H1 (cell line): ENCODE measurements around the gene WDR41. TPM values are rescaled to one million over a fixed set of nuclear protein-coding genes. Genes with fewer than 3 reads are reported as not detected.
A peak's percentile ranks its signal among the peaks of the same experiment; 100 is the strongest.

Experiments
- CTCF ChIA-PET: fragments of 300-600 bp; sonication (Branson Sonifier 250); formaldehyde crosslinking; loops from one replicate; lab custom pipeline; 2021; ENCODE audit not compliant: partially characterized antibody; lab: Charles Lee
- POLR2A ChIA-PET: fragments of 300-600 bp; sonication (Branson Sonifier 250); formaldehyde crosslinking; loops from one replicate; lab custom pipeline; 2021; ENCODE audit warnings: inconsistent platforms; ENCODE audit not compliant: partially characterized antibody; lab: Charles Lee
- DNase-seq, 2 experiments: peaks; one replicate each; pipeline versions ENCODE4 v3.0.0 to v3.0.0-alpha.2; 2010 to 2022; ENCODE audit warnings: low spot score in 2 of 2, low read depth in 1 of 2, mixed read lengths in 1 of 2
- FAIRE-seq: peaks from 2 replicates; lab custom pipeline; 2011; peaks lifted over from hg19 to GRCh38; lab: Jason Lieb, UNC
- H2AFZ ChIP-seq: 2 replicates; pipeline ENCODE4 v1.8.1; 2012; ENCODE audit warnings: low read length, inconsistent platforms
- H2AK5ac ChIP-seq: 2 replicates; pipeline ENCODE4 v1.6.1; 2013; ENCODE audit warnings: low read depth, low read length
- H2BK120ac ChIP-seq: replicated peaks from 2 replicates; pipeline ENCODE3; 2013; ENCODE audit warnings: low read depth, low read length, inconsistent platforms
- H2BK12ac ChIP-seq: 2 replicates; pipeline ENCODE4 v1.6.1; 2013; ENCODE audit warnings: low read depth, low read length
- H2BK15ac ChIP-seq: 2 replicates; pipeline ENCODE4 v1.6.1; 2013; ENCODE audit warnings: low read length
- H2BK20ac ChIP-seq: 2 replicates; pipeline ENCODE4 v1.6.1; 2013; ENCODE audit warnings: low read length
- H2BK5ac ChIP-seq: 2 replicates; pipeline ENCODE4 v1.6.1; 2013; ENCODE audit warnings: low read depth, low read length
- H3K14ac ChIP-seq: 2 replicates; pipeline ENCODE4 v1.6.1; 2013; ENCODE audit warnings: inconsistent platforms; ENCODE audit not compliant: insufficient read length
- H3K18ac ChIP-seq: 2 replicates; pipeline ENCODE4 v1.6.1; 2013; ENCODE audit warnings: low read length; ENCODE audit errors: extremely low read depth
- H3K23ac ChIP-seq: 2 replicates; pipeline ENCODE4 v1.6.1; 2013; ENCODE audit warnings: inconsistent platforms; ENCODE audit not compliant: insufficient read length
- H3K23me2 ChIP-seq: 2 replicates; pipeline ENCODE4 v1.6.1; 2013; ENCODE audit warnings: low read depth, low read length
- H3K27ac ChIP-seq: 2 replicates; pipeline ENCODE4 v1.6.1; 2011; ENCODE audit warnings: low read depth, low read length, inconsistent platforms
- H3K27me3 ChIP-seq, 4 experiments: replicated peaks in 1 of 4; 1 replicate in 1 of 4; 2 replicates in 3 of 4; pipeline versions ENCODE4 v1.6.1 to v1.8.1; 2011 to 2013; ENCODE audit warnings: low read length in 3 of 4, mild to moderate bottlenecking in 3 of 4, inconsistent platforms in 2 of 4, mixed read lengths in 2 of 4, moderate library complexity in 1 of 4; ENCODE audit not compliant: control insufficient read depth in 3 of 4, insufficient read depth in 3 of 4; ENCODE audit errors: extremely low read depth in 1 of 4
- H3K36me3 ChIP-seq, 4 experiments: 2 replicates each; pipeline versions ENCODE4 v1.6.1 to v1.8.1; 2011 to 2013; ENCODE audit warnings: mild to moderate bottlenecking in 4 of 4, low read length in 3 of 4, moderate library complexity in 2 of 4, control low read depth in 1 of 4, inconsistent platforms in 1 of 4; ENCODE audit not compliant: insufficient read depth in 4 of 4, control insufficient read depth in 2 of 4
- H3K4ac ChIP-seq: replicated peaks from 2 replicates; pipeline ENCODE3; 2013; ENCODE audit warnings: low read length, low read depth, mixed read lengths, inconsistent platforms; ENCODE audit not compliant: insufficient read length
- H3K4me1 ChIP-seq, 4 experiments: replicated peaks in 1 of 4; 1 replicate in 1 of 4; 2 replicates in 3 of 4; pipeline versions ENCODE4 v1.6.1 to v1.8.1; 2011 to 2013; ENCODE audit warnings: low read length in 3 of 4, inconsistent platforms in 2 of 4, mixed read lengths in 1 of 4; ENCODE audit not compliant: insufficient read depth in 4 of 4, control insufficient read depth in 3 of 4
- H3K4me2 ChIP-seq, 2 experiments: 2 replicates each; pipeline versions ENCODE4 v1.6.1 to v1.8.1; 2011 to 2013; ENCODE audit warnings: low read depth in 2 of 2, low read length in 2 of 2, control low read depth in 1 of 2, inconsistent platforms in 1 of 2, mild to moderate bottlenecking in 1 of 2; ENCODE audit not compliant: insufficient read depth in 1 of 2
- H3K4me3 ChIP-seq, 4 experiments: fragments of 200-600, 300-600 bp in 1 of 4; sonication (generic), shearing (Covaris generic), sonication (Bioruptor Twin) in 1 of 4; 2 replicates each; pipeline versions ENCODE4 v1.5.1 to v1.8.1; 2011 to 2016; ENCODE audit warnings: low read length in 4 of 4, low read depth in 3 of 4, control low read depth in 2 of 4, inconsistent platforms in 2 of 4, mild to moderate bottlenecking in 2 of 4, mixed read lengths in 1 of 4, moderate library complexity in 1 of 4; ENCODE audit not compliant: insufficient read depth in 2 of 4; ENCODE audit errors: extremely low read depth in 1 of 4
- H3K56ac ChIP-seq: replicated peaks from 2 replicates; pipeline ENCODE3; 2013; ENCODE audit warnings: low read depth, mild to moderate bottlenecking, mixed read lengths, low read length, inconsistent platforms; ENCODE audit not compliant: insufficient read length
- H3K79me1 ChIP-seq: 2 replicates; pipeline ENCODE4 v1.6.1; 2013; ENCODE audit warnings: low read depth, low read length, control low read depth
- H3K79me2 ChIP-seq, 2 experiments: 2 replicates each; pipeline versions ENCODE4 v1.6.1 to v1.8.1; 2012 to 2013; ENCODE audit warnings: low read length in 2 of 2, mild to moderate bottlenecking in 2 of 2, inconsistent platforms in 1 of 2; ENCODE audit not compliant: insufficient read depth in 2 of 2, control insufficient read depth in 1 of 2
- H3K9ac ChIP-seq, 4 experiments: replicated peaks in 1 of 4; 1 replicate in 1 of 4; 2 replicates in 3 of 4; pipeline versions ENCODE4 v1.6.1 to v1.8.1; 2011 to 2013; ENCODE audit warnings: low read depth in 3 of 4, low read length in 3 of 4, control low read depth in 2 of 4, mild to moderate bottlenecking in 2 of 4, moderate library complexity in 2 of 4, inconsistent platforms in 1 of 4; ENCODE audit errors: extremely low read depth in 1 of 4
- H3K9me3 ChIP-seq, 2 experiments: 2 replicates each; pipeline versions ENCODE4 v1.6.1 to v1.8.1; 2012 to 2013; ENCODE audit warnings: mild to moderate bottlenecking in 2 of 2, moderate library complexity in 2 of 2, control low read depth in 1 of 2, inconsistent platforms in 1 of 2, low read depth in 1 of 2, low read length in 1 of 2, mixed read lengths in 1 of 2; ENCODE audit not compliant: insufficient read depth in 2 of 2
- H4K20me1 ChIP-seq, 2 experiments: replicated peaks in 1 of 2; 2 replicates each; pipeline versions ENCODE3 to v1.8.1; 2011 to 2013; ENCODE audit warnings: inconsistent platforms in 2 of 2, low read length in 2 of 2, mild to moderate bottlenecking in 1 of 2; ENCODE audit not compliant: insufficient read depth in 2 of 2, control insufficient read depth in 1 of 2
- H4K5ac ChIP-seq: 2 replicates; pipeline ENCODE4 v1.6.1; 2013; ENCODE audit warnings: low read length, low read depth, mixed read lengths, inconsistent platforms; ENCODE audit not compliant: insufficient read length
- H4K8ac ChIP-seq: 2 replicates; pipeline ENCODE4 v1.8.0; 2013; ENCODE audit warnings: mild to moderate bottlenecking, moderate library complexity, low read length, inconsistent platforms; ENCODE audit not compliant: insufficient read depth; ENCODE audit errors: extremely low read depth
- H4K91ac ChIP-seq: replicated peaks from 2 replicates; pipeline ENCODE3; 2013; ENCODE audit warnings: low read length, mixed read lengths, inconsistent platforms; ENCODE audit not compliant: insufficient read length
- ASH2L ChIP-seq: fragments of 200-600, 300-600 bp; sonication (generic); IDR thresholded peaks from one replicate; pipeline ENCODE4 v1.7.1; 2017; ENCODE audit warnings: low read length
- BCL11A ChIP-seq, 2 experiments: IDR thresholded peaks; one replicate each; pipeline ENCODE4 v1.6.1; 2011; ENCODE audit warnings: low read depth in 2 of 2, low read length in 2 of 2, mild to moderate bottlenecking in 2 of 2
- CHD1 ChIP-seq: IDR thresholded peaks from 2 replicates; pipeline ENCODE4 v1.6.1; 2012; ENCODE audit warnings: low read depth, low read length, improper control_type of control experiment
- CTBP2 ChIP-seq: IDR thresholded peaks from 2 replicates; pipeline ENCODE4 v1.7.0; 2011; ENCODE audit warnings: borderline replicate concordance, mild to moderate bottlenecking, moderate library complexity, mixed read lengths, low read length; ENCODE audit not compliant: insufficient read depth, insufficient read length
- E2F6 ChIP-seq: IDR thresholded peaks from 2 replicates; pipeline ENCODE4 v1.6.1; 2012; ENCODE audit warnings: inconsistent platforms
- GTF2F1 ChIP-seq: IDR thresholded peaks from 2 replicates; pipeline ENCODE4 v1.6.1; 2012; ENCODE audit warnings: low read depth, low read length, improper control_type of control experiment, borderline replicate concordance
- JUND ChIP-seq: IDR thresholded peaks from 2 replicates; pipeline ENCODE4 v1.6.1; 2011; ENCODE audit warnings: mild to moderate bottlenecking, improper control_type of control experiment, low read length
- KDM4A ChIP-seq: IDR thresholded peaks from one replicate; pipeline ENCODE4 v1.7.1; 2012; ENCODE audit warnings: low read depth, mild to moderate bottlenecking, moderate library complexity, low read length, inconsistent platforms; ENCODE audit not compliant: severe bottlenecking
- KDM5A ChIP-seq: fragments of 200-600 bp; IDR thresholded peaks from 2 replicates; pipeline ENCODE4 v1.7.1; 2012; ENCODE audit warnings: mild to moderate bottlenecking, low read length, inconsistent platforms, mixed read lengths
- MAX ChIP-seq: IDR thresholded peaks from 2 replicates; pipeline ENCODE4 v1.6.1; 2012; ENCODE audit warnings: inconsistent platforms
- PHF8 ChIP-seq: fragments of 200-600 bp; sonication (generic); conservative IDR thresholded peaks from 2 replicates; pipeline ENCODE4 v1.7.1; 2012; ENCODE audit warnings: low read depth, mild to moderate bottlenecking, inconsistent platforms, low read length, moderate library complexity
- TAF1 ChIP-seq: IDR thresholded peaks from 2 replicates; pipeline ENCODE4 v1.6.1; 2011; ENCODE audit warnings: mild to moderate bottlenecking, low read depth, low read length
- TBP ChIP-seq: IDR thresholded peaks from 2 replicates; pipeline ENCODE4 v1.6.1; 2011; ENCODE audit warnings: low read depth, low read length, improper control_type of control experiment
- YY1 ChIP-seq: IDR thresholded peaks from 2 replicates; pipeline ENCODE4 v1.6.1; 2011; ENCODE audit warnings: low read depth, mild to moderate bottlenecking, low read length
- WGBS, 2 experiments: shearing (Covaris generic) in 1 of 2; methylation state at CpG; one replicate each; pipeline versions ENCODE4 v1.1.6 to v1.1.7; 2013 to 2015; ENCODE audit warnings: low lambda C conversion rate in 2 of 2, mixed read lengths in 2 of 2, inconsistent platforms in 1 of 2, low coverage in 1 of 2, missing lambda C conversion rate in 1 of 2; ENCODE audit not compliant: insufficient replicate concordance in 2 of 2, insufficient coverage in 1 of 2, insufficient read length in 1 of 2; ENCODE audit errors: extremely low coverage in 1 of 2, missing lambda C conversion rate in 1 of 2; 5-methylcytosine and 5-hydroxymethylcytosine counted together
- polyA plus RNA-seq, 7 experiments: library from polyadenylated mRNA; depleted of rRNA in 3 of 7; stranded (reverse) in 5 of 7; unstranded in 2 of 7; fragments of >200 nt in 5 of 7; fragments of 200-250 nt in 2 of 7; gene quantifications; 1 replicate in 5 of 7; 2 replicates in 1 of 7; 4 replicates in 1 of 7; pipeline versions ENCODE4 v1.2.1 to v1.2.3, GENCODE V29; 2011 to 2013; ENCODE audit warnings: missing spikeins in 2 of 7, mixed read lengths in 2 of 7
- total RNA-seq: library from RNA; stranded (reverse); fragmentation: NEBNext Ultra II Directional; extraction: Animal tissue kit (Norgen Biotek cat#: 25700); gene quantifications from 2 replicates; pipeline ENCODE4 v1.2.1, GENCODE V29; 2021

The WDR41 gene
- total and polyA plus RNA-seq, 2 of the 8 experiments (the other 6 are each of a cell fraction or from before 2014, with no cell fraction given) = 16.4 to 44.9 TPM

DNA sequence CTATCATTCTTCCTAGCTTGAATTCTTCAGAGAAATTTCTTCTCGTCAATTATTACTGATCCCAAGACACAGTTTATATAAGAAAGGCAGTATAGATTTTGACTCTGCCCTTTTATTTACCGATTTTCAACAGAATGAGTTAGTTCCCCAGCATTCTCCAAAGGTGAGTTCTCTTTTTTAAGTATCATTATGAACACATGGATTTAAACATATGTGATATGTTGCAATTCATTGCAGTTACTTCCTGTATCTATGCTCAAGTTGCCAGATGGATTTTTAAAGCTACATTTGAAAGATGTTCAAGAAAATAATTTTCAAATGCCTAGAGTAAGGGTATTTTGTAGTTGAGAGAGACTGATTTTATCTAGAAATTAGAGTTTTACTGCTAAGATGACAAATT, 8.4 kb downstream of the WDR41 start:
- Histone ChIP-seq H3K14ac (no peak overlapping the region), H2BK12ac (no peak overlapping the region), H2BK5ac (no peak overlapping the region), H2AFZ (no peak overlapping the region), H3K4ac (no peak overlapping the region), H2AK5ac (no peak overlapping the region), H3K9ac (no peak overlapping the region), H3K27me3 (no peaks in the 10 kb centered on the region), H2BK20ac (no peak overlapping the region), H3K23ac (no peak overlapping the region), H3K4me1 (no peaks in the 10 kb centered on the region), H2BK15ac (no peak overlapping the region), H4K8ac (no peak overlapping the region), H3K4me3 (no peak overlapping the region), H4K5ac (no peak overlapping the region), H2BK120ac (no peak overlapping the region), H4K91ac (no peak overlapping the region), H3K36me3 (peaks cover 0 to 6% (median 5%) of the 10 kb centered on the region in 4 experiments; a peak in 5 of 8 replicates), H4K20me1 (no peaks in the 10 kb centered on the region), H3K79me1 (no peaks in the 10 kb centered on the region), H3K23me2 (no peaks in the 10 kb centered on the region), H3K56ac (no peak overlapping the region), H3K18ac (no peak overlapping the region), H3K79me2 (no peaks in the 10 kb centered on the region), H3K27ac (no peak overlapping the region), H3K4me2 (no peak overlapping the region), H3K9me3 (no peaks in the 10 kb centered on the region)
- POLR2A ChIA-PET = interaction anchor here (1.0 to 3.7 kb wide), 2 partner anchors 8 to 326 kb away, joined by 4 to 10 read pairs; partner anchors contain the start of gene WDR41
- DNase-seq = no peak
- CTCF ChIA-PET = interaction anchor here (1.1 kb wide), 1 partner anchor 27 kb away, joined by 3 read pairs; no protein-coding TSS in a partner anchor
- FAIRE-seq = peak; percentile 32
- 90% methylated on average over 2 of the region's 2 CpGs; no CpG with 5 or more reads in 1 of the 2 experiments for WGBS, 2 experiments
- TF ChIP-seq TBP (no peak), JUND (no peak), TAF1 (no peak), YY1 (no peak), E2F6 (no peak), ASH2L (no peak), GTF2F1 (no peak), MAX (no peak), BCL11A (IDR thresholded peaks at IDR 0.05; ENCODE audit: low read depth in 2 of 2, low read length in 2 of 2) (no peak), PHF8 (no peak), CHD1 (no peak), CTBP2 (no peak), KDM4A (no peak), KDM5A (no peak)
